Measurements from ENCODE around the gene ABCC2. TPM values are rescaled to one million over a fixed set of nuclear protein-coding genes. Genes with fewer than 3 reads are reported as not detected.

The ABCC2 gene
- total and polyA plus RNA-seq, 2 donors (not counting 1 experiment from before 2014, with no cell fraction given) = 4.2 to 7.0 TPM

GRCh38 chr10:99841746-99842145 lies 59.3 kb downstream of the ABCC2 start:
- ATAC-seq (ENCODE audit: low read depth) (no peak), DNase-seq (no peak)
- TF ChIP-seq EZH2 (IDR thresholded peaks at IDR 0.05; ENCODE audit: borderline replicate concordance, insufficient read depth, low read depth, low read length, poor library complexity, severe bottlenecking) (no peak), CTCF (IDR thresholded peaks at IDR 0.05) (no peak)
- H3K27me3 Mint-ChIP-seq = no peaks in the 10 kb centered on the region
- H3K4me1 Mint-ChIP-seq = peaks cover 7% of the 10 kb centered on the region
- 91% methylated on average over 7 of the region's 7 CpGs for WGBS (ENCODE audit: insufficient coverage)
- intact Hi-C loops (cut with micrococcal nuclease) = loop anchor here (10.0 kb wide), 2 partner anchors 343 to 403 kb away; partner anchors contain the start of gene ERLIN1
- Histone ChIP-seq H3K4me1 (ENCODE audit: control insufficient read depth in 2 of 2, insufficient read depth in 2 of 2, low read length in 2 of 2) (peaks cover 0 to 10% of the 10 kb centered on the region in 2 donors), H2AFZ (ENCODE audit: insufficient read depth, low read depth, low read length, poor library complexity, severe bottlenecking) (no peak overlapping the region), H3K4me2 (replicated peaks; ENCODE audit: low read depth, low read length, poor library complexity, severe bottlenecking) (no peak overlapping the region), H3K36me3 (replicated peaks in 1 of 2; ENCODE audit: control extremely low read depth in 1 of 2, control insufficient read depth in 1 of 2, extremely low read depth in 1 of 2, insufficient read depth in 2 of 2, low read length in 1 of 2) (no peaks in the 10 kb centered on the region), H4K20me1 (ENCODE audit: control insufficient read depth, insufficient read depth, low read length, poor library complexity, severe bottlenecking) (no peaks in the 10 kb centered on the region), H3K9me3 (ENCODE audit: control extremely low read depth in 1 of 3, control insufficient read depth in 2 of 3, insufficient read depth in 1 of 3, low read length in 2 of 3) (no peaks in the 10 kb centered on the region), H3K79me2 (ENCODE audit: control insufficient read depth, insufficient read depth, low read length) (no peaks in the 10 kb centered on the region), H3K27me3 (replicated peaks in 1 of 4; ENCODE audit: control extremely low read depth in 1 of 4, control insufficient read depth in 3 of 4, insufficient read depth in 4 of 4, low read length in 3 of 4) (peaks cover 0 to 4% (median 0%) of the 10 kb centered on the region in 4 experiments), H3K4me3 (ENCODE audit: control extremely low read depth in 1 of 5, extremely low read depth in 1 of 5, insufficient read depth in 1 of 5, low read depth in 2 of 5, low read length in 4 of 5) (no peak overlapping the region), H3K9ac (ENCODE audit: low read length) (no peak overlapping the region), H3K27ac (ENCODE audit: low read length in 2 of 2) (no peak overlapping the region)
- ChIA-PET POLR2A (interaction anchor here (0.6 kb wide), 1 partner anchor 1913 kb away, joined by 3 read pairs; no protein-coding TSS in a partner anchor), CTCF (interaction anchor here (0.5 to 1.8 kb wide), 2 partner anchors 204 to 449 kb away, joined by 3 to 6 read pairs; no protein-coding TSS in a partner anchor)
- no peak overlapping the region for H3K27ac Mint-ChIP-seq
- no peaks in the 10 kb centered on the region for H3K9me3 Mint-ChIP-seq (ENCODE audit: insufficient read depth)
- H3K4me3 Mint-ChIP-seq = no peak overlapping the region

- Histone ChIP-seq H2AFZ (ENCODE audit: insufficient read depth, low read depth, low read length, poor library complexity, severe bottlenecking) (no peak overlapping the region), H3K36me3 (replicated peaks in 1 of 2; ENCODE audit: control extremely low read depth in 1 of 2, control insufficient read depth in 1 of 2, extremely low read depth in 1 of 2, insufficient read depth in 2 of 2, low read length in 1 of 2) (no peaks in the 10 kb centered on the region), H3K27ac (ENCODE audit: low read length in 2 of 2) (no peak overlapping the region), H3K4me2 (replicated peaks; ENCODE audit: low read depth, low read length, poor library complexity, severe bottlenecking) (no peak overlapping the region), H3K9me3 (ENCODE audit: control extremely low read depth in 1 of 3, control insufficient read depth in 2 of 3, insufficient read depth in 1 of 3, low read length in 2 of 3) (no peaks in the 10 kb centered on the region), H4K20me1 (ENCODE audit: control insufficient read depth, insufficient read depth, low read length, poor library complexity, severe bottlenecking) (no peaks in the 10 kb centered on the region), H3K79me2 (ENCODE audit: control insufficient read depth, insufficient read depth, low read length) (no peaks in the 10 kb centered on the region), H3K9ac (ENCODE audit: low read length) (no peak overlapping the region), H3K4me1 (ENCODE audit: control insufficient read depth in 2 of 2, insufficient read depth in 2 of 2, low read length in 2 of 2) (peaks cover 0 to 10% of the 10 kb centered on the region in 2 donors), H3K27me3 (replicated peaks in 1 of 4; ENCODE audit: control extremely low read depth in 1 of 4, control insufficient read depth in 3 of 4, insufficient read depth in 4 of 4, low read length in 3 of 4) (peaks cover 0 to 7% (median 0%) of the 10 kb centered on the region in 4 experiments), H3K4me3 (ENCODE audit: control extremely low read depth in 1 of 5, extremely low read depth in 1 of 5, insufficient read depth in 1 of 5, low read depth in 2 of 5, low read length in 4 of 5) (no peak overlapping the region)
- intact Hi-C loops (cut with micrococcal nuclease) = loop anchor here (10.0 kb wide), 2 partner anchors 341 to 401 kb away; partner anchors contain the start of gene ERLIN1
- WGBS (ENCODE audit: insufficient coverage) = 96% methylated on average over 3 of the region's 3 CpGs
- Mint-ChIP-seq H3K27me3 (no peaks in the 10 kb centered on the region), H3K27ac (no peak overlapping the region), H3K9me3 (ENCODE audit: insufficient read depth) (no peaks in the 10 kb centered on the region), H3K4me3 (no peak overlapping the region), H3K4me1 (peaks cover 7% of the 10 kb centered on the region)
- ChIA-PET CTCF (interaction anchor here (13.8 kb wide), 1 partner anchor 203 kb away, joined by 525 read pairs; no protein-coding TSS in a partner anchor), POLR2A (no interaction called here)
- TF ChIP-seq EZH2 (IDR thresholded peaks at IDR 0.05; ENCODE audit: borderline replicate concordance, insufficient read depth, low read depth, low read length, poor library complexity, severe bottlenecking) = no peak
- TF ChIP-seq CTCF (IDR thresholded peaks at IDR 0.05) = no peak
- ATAC-seq (ENCODE audit: low read depth) (no peak), DNase-seq (no peak)
Observed at GRCh38 chr10:99843310-99843709, 60.9 kb downstream of the ABCC2 start.
